ENCODE data around the gene KRTAP1-3. TPM values are rescaled to one million over a fixed set of nuclear protein-coding genes. Genes with fewer than 3 reads are reported as not detected.
A peak's percentile ranks its signal among the peaks of the same experiment; 100 is the strongest.

The KRTAP1-3 gene
- polyA plus RNA-seq, 2 of the 4 experiments (the other 2 are of a cell fraction), result not detected

DNA sequence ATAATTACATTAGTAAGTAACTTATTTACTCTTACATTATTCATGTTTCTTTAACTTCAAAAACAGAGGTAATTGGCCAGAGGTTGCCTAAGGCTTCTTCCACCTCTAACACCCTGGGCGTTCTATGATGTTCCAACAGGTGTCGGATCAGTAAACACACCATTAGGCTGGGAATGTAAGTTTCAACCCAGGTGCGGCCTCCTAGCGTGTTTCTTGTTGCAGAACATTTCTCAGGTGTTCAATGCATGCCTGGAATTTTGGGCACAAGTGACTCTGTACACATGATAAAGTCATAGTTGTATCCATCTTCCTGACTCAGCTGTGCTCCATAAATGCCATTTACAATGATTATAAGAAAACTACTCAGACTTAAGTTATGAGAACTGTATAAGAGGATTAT, 19.4 kb upstream of the KRTAP1-3 start:
- 85% methylated on average over 4 of the region's 4 CpGs for WGBS (ENCODE audit: missing lambda C conversion rate)
- no peak for FAIRE-seq
- TF ChIP-seq FOXS1 (CRISPR knock-in tag; IDR thresholded peaks at IDR 0.05), result no peak
- TF ChIP-seq FOSB (CRISPR knock-in tag; IDR thresholded peaks at IDR 0.05), result no peak
- TF ChIP-seq, protein P1, sequence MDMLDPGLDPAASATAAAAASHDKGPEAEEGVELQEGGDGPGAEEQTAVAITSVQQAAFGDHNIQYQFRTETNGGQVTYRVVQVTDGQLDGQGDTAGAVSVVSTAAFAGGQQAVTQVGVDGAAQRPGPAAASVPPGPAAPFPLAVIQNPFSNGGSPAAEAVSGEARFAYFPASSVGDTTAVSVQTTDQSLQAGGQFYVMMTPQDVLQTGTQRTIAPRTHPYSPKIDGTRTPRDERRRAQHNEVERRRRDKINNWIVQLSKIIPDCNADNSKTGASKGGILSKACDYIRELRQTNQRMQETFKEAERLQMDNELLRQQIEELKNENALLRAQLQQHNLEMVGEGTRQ (IDR thresholded peaks at IDR 0.05), result no peak
- no peak for TF ChIP-seq BHLHE40 (IDR thresholded peaks at IDR 0.05; ENCODE audit: low read depth, low read length)
- DNase-seq (ENCODE audit: low read depth in 1 of 2, low spot score in 1 of 2), result no peak
- no peak overlapping the region for H3K27ac ChIP-seq
- CTCF ChIA-PET, result no interaction called here
- peaks cover 11% of the 10 kb centered on the region for H3K4me1 ChIP-seq
- no peaks in the 10 kb centered on the region for H3K9me3 ChIP-seq
- no peak overlapping the region for H3K4me2 ChIP-seq
- POLR2A ChIA-PET, result no interaction called here
- no peak for ATAC-seq
- H3K4me3 ChIP-seq, result no peak overlapping the region

DNA sequence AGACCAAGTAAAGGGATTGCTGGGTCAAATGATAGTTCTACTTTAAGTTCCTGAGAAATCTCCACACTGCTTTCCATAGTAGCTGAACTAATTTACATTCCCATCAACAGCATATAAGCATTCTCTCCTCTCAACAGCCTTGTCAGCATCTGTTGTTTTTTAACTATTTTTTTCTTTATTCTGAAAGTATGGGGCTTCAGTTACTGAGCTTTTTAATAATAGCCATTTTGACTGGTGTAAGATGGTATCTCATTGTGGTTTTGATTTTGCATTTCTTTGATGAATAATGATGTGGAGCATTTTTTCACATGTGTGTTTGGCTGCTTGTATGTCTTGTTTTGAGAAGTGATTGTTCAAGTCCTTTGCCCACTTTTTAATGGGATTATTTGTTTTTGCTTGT, 17.9 kb upstream of the KRTAP1-3 start:
- FAIRE-seq, result peak; percentile 68
- TF ChIP-seq EP300 (IDR thresholded peaks at IDR 0.05) (no peak), HOXA7 (CRISPR knock-in tag; IDR thresholded peaks at IDR 0.05) (no peak), POLR2AphosphoS2 (conservative IDR thresholded peaks at IDR 0.05; ENCODE audit: low read length) (no peak), RCOR1 (IDR thresholded peaks at IDR 0.05; ENCODE audit: low read depth, low read length) (no peak), CBX2 (IDR thresholded peaks at IDR 0.05; ENCODE audit: borderline replicate concordance, low read depth) (no peak), ZC3H11A (IDR thresholded peaks at IDR 0.05) (no peak), TFCP2L1 (CRISPR knock-in tag; IDR thresholded peaks at IDR 0.05) (no peak), FOXS1 (CRISPR knock-in tag; IDR thresholded peaks at IDR 0.05) (no peak), FOSL2 (IDR thresholded peaks at IDR 0.05) (no peak), FOSL2 (CRISPR knock-in tag; IDR thresholded peaks at IDR 0.05) (no peak), CBX8 (IDR thresholded peaks at IDR 0.05) (no peak), JUN (IDR thresholded peaks at IDR 0.05) (no peak), EHF (CRISPR knock-in tag; IDR thresholded peaks at IDR 0.05) (no peak), MYC (IDR thresholded peaks at IDR 0.05; ENCODE audit: borderline replicate concordance, low read length) (no peak), HOXB13 (CRISPR knock-in tag; IDR thresholded peaks at IDR 0.05; ENCODE audit: low read depth) (no peak), CHD2 (IDR thresholded peaks at IDR 0.05; ENCODE audit: low read length, partially characterized antibody) (no peak), KDM1A (IDR thresholded peaks at IDR 0.05; ENCODE audit: low read depth) (no peak), ZSCAN20 (CRISPR knock-in tag; IDR thresholded peaks at IDR 0.05) (no peak), MAZ (IDR thresholded peaks at IDR 0.05; ENCODE audit: borderline replicate concordance, low read depth, low read length) (no peak)
- TF ChIP-seq, protein P2, sequence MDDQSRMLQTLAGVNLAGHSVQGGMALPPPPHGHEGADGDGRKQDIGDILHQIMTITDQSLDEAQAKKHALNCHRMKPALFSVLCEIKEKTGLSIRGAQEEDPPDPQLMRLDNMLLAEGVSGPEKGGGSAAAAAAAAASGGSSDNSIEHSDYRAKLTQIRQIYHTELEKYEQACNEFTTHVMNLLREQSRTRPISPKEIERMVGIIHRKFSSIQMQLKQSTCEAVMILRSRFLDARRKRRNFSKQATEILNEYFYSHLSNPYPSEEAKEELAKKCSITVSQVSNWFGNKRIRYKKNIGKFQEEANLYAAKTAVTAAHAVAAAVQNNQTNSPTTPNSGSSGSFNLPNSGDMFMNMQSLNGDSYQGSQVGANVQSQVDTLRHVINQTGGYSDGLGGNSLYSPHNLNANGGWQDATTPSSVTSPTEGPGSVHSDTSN (IDR thresholded peaks at IDR 0.05), result no peak
- TF ChIP-seq, protein P3, sequence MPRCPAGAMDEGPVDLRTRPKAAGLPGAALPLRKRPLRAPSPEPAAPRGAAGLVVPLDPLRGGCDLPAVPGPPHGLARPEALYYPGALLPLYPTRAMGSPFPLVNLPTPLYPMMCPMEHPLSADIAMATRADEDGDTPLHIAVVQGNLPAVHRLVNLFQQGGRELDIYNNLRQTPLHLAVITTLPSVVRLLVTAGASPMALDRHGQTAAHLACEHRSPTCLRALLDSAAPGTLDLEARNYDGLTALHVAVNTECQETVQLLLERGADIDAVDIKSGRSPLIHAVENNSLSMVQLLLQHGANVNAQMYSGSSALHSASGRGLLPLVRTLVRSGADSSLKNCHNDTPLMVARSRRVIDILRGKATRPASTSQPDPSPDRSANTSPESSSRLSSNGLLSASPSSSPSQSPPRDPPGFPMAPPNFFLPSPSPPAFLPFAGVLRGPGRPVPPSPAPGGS (IDR thresholded peaks at IDR 0.05), result no peak
- POLR2A ChIA-PET, result no interaction called here
- Histone ChIP-seq H3K4me2 (no peak overlapping the region), H3K27ac (no peak overlapping the region), H3K4me3 (no peak overlapping the region), H3K4me1 (peaks cover 10% of the 10 kb centered on the region; the same call in 1 of the 3 replicates), H3K9me3 (no peaks in the 10 kb centered on the region)
- no peak for ATAC-seq
- DNase-seq (ENCODE audit: low read depth in 1 of 2, low spot score in 1 of 2), result no peak
- CTCF ChIA-PET, result interaction anchor here (1.2 kb wide), 1 partner anchor 13 kb away, joined by 3 read pairs; no protein-coding TSS in a partner anchor

DNA sequence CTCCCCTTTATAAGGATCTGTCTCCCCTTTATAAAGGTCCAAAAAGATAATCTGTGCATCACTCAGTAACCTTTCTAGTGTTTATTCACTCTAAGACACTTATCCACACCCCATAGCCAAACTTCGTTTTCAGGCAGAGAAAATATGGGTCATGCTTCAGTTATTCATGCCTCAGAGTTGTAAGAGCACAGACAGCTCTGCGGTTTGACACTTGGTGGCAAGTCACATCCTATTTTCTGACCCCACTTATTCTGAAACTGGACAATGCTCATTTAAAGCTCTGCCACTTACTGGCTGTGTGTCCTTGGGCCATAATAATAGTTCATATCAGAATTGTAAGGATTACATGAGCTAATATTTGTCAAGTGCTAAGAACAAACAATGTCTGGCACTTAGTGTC, 14.4 kb upstream of the KRTAP1-3 start:
- no peak; a peak in 1 of 6 replicates for ATAC-seq
- peaks cover 10% of the 10 kb centered on the region; the same call in 1 of the 3 replicates for H3K4me1 ChIP-seq
- ChIA-PET CTCF (interaction anchor here (1.4 kb wide), 1 partner anchor 9 kb away, joined by 3 read pairs; no protein-coding TSS in a partner anchor), POLR2A (no interaction called here)
- 8% methylated on average over 2 of the region's 2 CpGs for WGBS (ENCODE audit: missing lambda C conversion rate)
- peak overlapping the region; percentile 4; the same call in 2 of the 3 replicates for H3K4me2 ChIP-seq
- no peaks in the 10 kb centered on the region for H3K9me3 ChIP-seq
- no peak overlapping the region for H3K27ac ChIP-seq
- peak in 1 of 2 experiments; percentile 19 for DNase-seq (ENCODE audit: low read depth in 1 of 2, low spot score in 1 of 2)
- H3K4me3 ChIP-seq, result no peak overlapping the region
- FAIRE-seq, result peak; percentile 78
- no peak for TF ChIP-seq GATA3 (IDR thresholded peaks at IDR 0.05; ENCODE audit: borderline replicate concordance)
- no peak for TF ChIP-seq MYC (IDR thresholded peaks at IDR 0.05; ENCODE audit: borderline replicate concordance, low read length)
- TF ChIP-seq FOSL2 (IDR thresholded peaks at IDR 0.05), result no peak
- TF ChIP-seq FOSL2 (CRISPR knock-in tag; IDR thresholded peaks at IDR 0.05), result no peak
- no peak for TF ChIP-seq TFCP2L1 (CRISPR knock-in tag; IDR thresholded peaks at IDR 0.05)
- TF ChIP-seq EP300 (IDR thresholded peaks at IDR 0.05), result no peak
- no peak for TF ChIP-seq KDM5A (IDR thresholded peaks at IDR 0.05)
- TF ChIP-seq FOXS1 (CRISPR knock-in tag; IDR thresholded peaks at IDR 0.05), result no peak
- TF ChIP-seq, protein P4, sequence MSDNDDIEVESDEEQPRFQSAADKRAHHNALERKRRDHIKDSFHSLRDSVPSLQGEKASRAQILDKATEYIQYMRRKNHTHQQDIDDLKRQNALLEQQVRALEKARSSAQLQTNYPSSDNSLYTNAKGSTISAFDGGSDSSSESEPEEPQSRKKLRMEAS (IDR thresholded peaks at IDR 0.05), result no peak
- TF ChIP-seq TP53 (CRISPR knock-in tag; IDR thresholded peaks at IDR 0.05), result no peak
- TF ChIP-seq, protein P5, sequence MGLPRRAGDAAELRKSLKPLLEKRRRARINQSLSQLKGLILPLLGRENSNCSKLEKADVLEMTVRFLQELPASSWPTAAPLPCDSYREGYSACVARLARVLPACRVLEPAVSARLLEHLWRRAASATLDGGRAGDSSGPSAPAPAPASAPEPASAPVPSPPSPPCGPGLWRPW (IDR thresholded peaks at IDR 0.05), result no peak
- TF ChIP-seq PHF8 (IDR thresholded peaks at IDR 0.05; ENCODE audit: borderline replicate concordance, low read depth), result no peak
- TF ChIP-seq NR3C1 (IDR thresholded peaks at IDR 0.05), result no peak
- no peak for TF ChIP-seq CHD2 (IDR thresholded peaks at IDR 0.05; ENCODE audit: low read length, partially characterized antibody)
- no peak for TF ChIP-seq SREBF2 (IDR thresholded peaks at IDR 0.05)
- TF ChIP-seq ZSCAN20 (CRISPR knock-in tag; IDR thresholded peaks at IDR 0.05), result no peak
- no peak for TF ChIP-seq KDM1A (IDR thresholded peaks at IDR 0.05; ENCODE audit: low read depth)
- no peak for TF ChIP-seq FOSB (CRISPR knock-in tag; IDR thresholded peaks at IDR 0.05)
- TF ChIP-seq SMC3 (IDR thresholded peaks at IDR 0.05), result no peak
